Keratinocyte (primary cell): ENCODE results near the gene OR2T35. TPM values are rescaled to one million over a fixed set of nuclear protein-coding genes. Genes with fewer than 3 reads are reported as not detected.

Experiments
- DNase-seq: peaks from one replicate; pipeline ENCODE4 v3.0.0-alpha.2; 2011; ENCODE audit warnings: low read depth, missing footprints, low spot score
- FAIRE-seq: peaks from 2 replicates; lab custom pipeline; 2011; peaks lifted over from hg19 to GRCh38; lab: Jason Lieb, UNC
- H2AFZ ChIP-seq: 2 replicates; pipeline ENCODE4 v1.6.0; 2012; ENCODE audit warnings: low read length, control low read depth, inconsistent platforms; ENCODE audit not compliant: control insufficient read depth
- H3K27ac ChIP-seq: 2 replicates; pipeline ENCODE4 v1.5.1; 2011; ENCODE audit warnings: low read length; ENCODE audit not compliant: control insufficient read depth, insufficient read depth
- H3K27me3 ChIP-seq: 3 replicates; pipeline ENCODE4 v1.6.0; 2011; ENCODE audit warnings: low read length; ENCODE audit not compliant: control insufficient read depth, insufficient read depth; ENCODE audit errors: extremely low read depth
- H3K36me3 ChIP-seq, 2 experiments: 2 replicates in 1 of 2; 3 replicates in 1 of 2; pipeline ENCODE4 v1.5.1; 2011; ENCODE audit warnings: low read length in 2 of 2, mild to moderate bottlenecking in 1 of 2; ENCODE audit not compliant: control insufficient read depth in 2 of 2, insufficient read depth in 2 of 2; ENCODE audit errors: extremely low read depth in 1 of 2
- H3K4me1 ChIP-seq: 3 replicates; pipeline ENCODE4 v1.5.1; 2011; ENCODE audit warnings: low read length; ENCODE audit not compliant: control insufficient read depth, insufficient read depth; ENCODE audit errors: extremely low read depth
- H3K4me2 ChIP-seq: 3 replicates; pipeline ENCODE4 v1.6.0; 2011; ENCODE audit warnings: low read depth, low read length; ENCODE audit not compliant: control insufficient read depth, insufficient read depth; ENCODE audit errors: extremely low read depth
- H3K4me3 ChIP-seq, 3 experiments: fragments of 200-600 bp in 1 of 3; sonication (generic) in 1 of 3; 2 replicates in 2 of 3; 3 replicates in 1 of 3; pipeline ENCODE4 v1.5.1; 2011 to 2016; ENCODE audit warnings: low read length in 3 of 3, mild to moderate bottlenecking in 3 of 3, control low read depth in 2 of 3, inconsistent platforms in 1 of 3, low read depth in 1 of 3, mixed read lengths in 1 of 3, mixed run types in 1 of 3, moderate library complexity in 1 of 3; ENCODE audit not compliant: control insufficient read depth in 2 of 3, insufficient read depth in 2 of 3; ENCODE audit errors: extremely low read depth in 1 of 3
- H3K79me2 ChIP-seq: 2 replicates; pipeline ENCODE4 v1.6.0; 2012; ENCODE audit warnings: low read length; ENCODE audit not compliant: control insufficient read depth, insufficient read depth
- H3K9ac ChIP-seq: 3 replicates; pipeline ENCODE4 v1.6.0; 2011; ENCODE audit warnings: low read length; ENCODE audit not compliant: control insufficient read depth, insufficient read depth; ENCODE audit errors: extremely low read depth
- H3K9me1 ChIP-seq: 3 replicates; pipeline ENCODE4 v1.6.0; 2011; ENCODE audit warnings: low read length; ENCODE audit not compliant: control insufficient read depth, insufficient read depth; ENCODE audit errors: extremely low read depth
- H3K9me3 ChIP-seq: 2 replicates; pipeline ENCODE4 v1.5.1; 2012; ENCODE audit warnings: low read depth, low read length; ENCODE audit not compliant: control insufficient read depth
- H4K20me1 ChIP-seq: 3 replicates; pipeline ENCODE4 v1.6.0; 2011; ENCODE audit warnings: low read length; ENCODE audit not compliant: control insufficient read depth, insufficient read depth; ENCODE audit errors: extremely low read depth
- CTCF ChIP-seq, 3 experiments: IDR thresholded peaks in 1 of 3; conservative IDR thresholded peaks in 1 of 3; optimal IDR thresholded peaks in 1 of 3; 2 replicates in 2 of 3; 3 replicates in 1 of 3; pipeline versions ENCODE3 to v1.5.1; 2011; ENCODE audit warnings: low read length in 3 of 3, mild to moderate bottlenecking in 3 of 3, moderate library complexity in 2 of 3, control low read depth in 1 of 3, inconsistent platforms in 1 of 3; ENCODE audit not compliant: insufficient read depth in 2 of 3; ENCODE audit errors: extremely low read depth in 1 of 3
- EZH2 ChIP-seq: IDR thresholded peaks from one replicate; pipeline ENCODE4 v1.6.1; 2012; ENCODE audit warnings: inconsistent platforms, mild to moderate bottlenecking, low read length, moderate library complexity
- dilution Hi-C: fragments of 300-500 bp; cut with MboI; formaldehyde crosslinking; loops from one replicate; pipeline ENCODE4 v1.7.0; 2020; ENCODE audit warnings: low sequenced_read_pairs; ENCODE audit not compliant: extremely low pct_ligation_motif_present
- polyA plus RNA-seq, 5 experiments: library from polyadenylated mRNA; depleted of rRNA in 3 of 5; stranded (reverse) in 3 of 5; stranded (forward) in 1 of 5; unstranded in 1 of 5; fragments of >200 nt; gene quantifications; 1 replicate in 1 of 5; 2 replicates in 3 of 5; 3 replicates in 1 of 5; pipeline versions ENCODE4 v1.2.1 to v1.2.3, GENCODE V29; 2011 to 2012; ENCODE audit warnings: missing spikeins in 2 of 5, low read depth in 1 of 5, low replicate concordance in 1 of 5

OR2T35 gene
- polyA plus RNA-seq, 1 donor (not counting 4 experiments of a cell fraction or from before 2014, with no cell fraction given) = not detected

DNA sequence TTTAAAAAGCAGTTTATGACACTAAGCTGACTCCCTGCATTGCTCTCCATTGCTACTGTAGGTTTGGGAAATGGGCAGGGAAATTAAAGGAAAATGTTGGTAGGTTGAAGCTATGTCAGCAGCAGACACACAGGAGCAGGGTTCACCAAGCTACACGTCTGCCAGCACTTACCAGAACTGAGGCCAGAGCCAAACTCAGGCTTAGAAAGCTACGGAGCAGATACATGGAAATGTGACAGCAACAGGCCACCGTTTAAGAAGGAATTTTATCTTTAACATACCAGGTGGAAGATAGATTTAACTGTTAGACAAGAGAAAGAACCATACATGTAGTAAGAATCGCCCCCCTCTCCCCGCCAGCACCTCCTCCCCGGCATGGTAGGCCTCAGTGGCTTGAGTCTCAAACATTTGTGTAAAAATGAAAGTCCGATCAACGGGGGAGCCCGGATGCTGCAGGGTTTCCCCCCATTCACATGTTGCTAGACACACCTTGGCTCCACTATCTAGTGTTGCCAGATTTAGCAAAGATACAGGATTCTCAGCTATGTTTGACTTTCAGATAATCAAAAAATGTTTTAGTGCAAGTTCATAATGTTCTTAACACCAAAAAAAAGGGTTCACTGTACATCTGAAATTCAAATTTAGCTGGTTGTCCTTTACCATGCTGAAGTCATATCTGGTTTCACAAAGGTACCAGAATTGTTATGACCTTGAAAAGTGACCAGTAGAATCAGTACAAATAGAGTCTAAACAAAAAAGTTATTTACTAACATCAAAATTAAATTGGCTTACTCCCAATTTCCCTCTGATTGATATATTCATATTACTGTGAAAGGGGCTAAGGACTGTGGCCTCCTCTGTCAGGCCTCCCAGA is 16.9 kb downstream of the OR2T35 start:
- Histone ChIP-seq H3K4me3 (no peak overlapping the region), H3K27ac (no peak overlapping the region), H3K27me3 (no peaks in the 10 kb centered on the region), H3K4me1 (no peaks in the 10 kb centered on the region), H2AFZ (no peak overlapping the region), H3K9me1 (no peaks in the 10 kb centered on the region), H4K20me1 (no peaks in the 10 kb centered on the region), H3K79me2 (no peaks in the 10 kb centered on the region), H3K9me3 (no peaks in the 10 kb centered on the region), H3K36me3 (no peaks in the 10 kb centered on the region), H3K9ac (no peak overlapping the region), H3K4me2 (no peak overlapping the region)
- DNase-seq (no peak), FAIRE-seq (no peak)
- dilution Hi-C loops = no loop called here
- TF ChIP-seq CTCF (optimal IDR thresholded peaks at IDR 0.05 in 1 of 3, IDR thresholded peaks at IDR 0.05 in 1 of 3, conservative IDR thresholded peaks at IDR 0.05 in 1 of 3; ENCODE audit: extremely low read depth in 1 of 3, insufficient read depth in 2 of 3, low read length in 3 of 3) = no peak
- TF ChIP-seq EZH2 = no peak

DNA sequence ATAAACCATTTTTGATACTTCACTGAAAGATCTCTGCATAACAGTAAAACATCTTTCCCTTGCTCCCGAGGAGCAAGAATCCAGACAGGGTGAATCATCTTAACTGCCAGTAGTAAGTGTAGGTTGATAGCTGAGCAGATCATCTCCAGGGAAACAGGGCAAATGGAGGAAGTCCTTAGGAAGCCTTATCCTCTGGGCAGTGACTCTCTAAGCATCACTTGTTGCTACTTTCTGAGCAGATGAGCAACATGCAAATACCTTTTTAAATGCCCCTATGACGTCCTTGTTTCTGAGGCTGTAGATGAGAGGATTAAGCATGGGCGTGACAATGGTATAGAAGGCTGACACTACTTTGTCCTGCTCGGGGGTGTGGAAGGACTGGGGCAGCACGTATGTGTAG is 19.1 kb downstream of the OR2T35 start:
- Histone ChIP-seq H3K9me3 (no peaks in the 10 kb centered on the region), H3K9me1 (no peaks in the 10 kb centered on the region), H2AFZ (no peak overlapping the region), H3K36me3 (no peaks in the 10 kb centered on the region), H3K4me1 (no peaks in the 10 kb centered on the region), H3K4me2 (no peak overlapping the region), H4K20me1 (no peaks in the 10 kb centered on the region), H3K4me3 (no peak overlapping the region), H3K79me2 (no peaks in the 10 kb centered on the region), H3K9ac (no peak overlapping the region), H3K27ac (no peak overlapping the region), H3K27me3 (no peaks in the 10 kb centered on the region)
- no peak for DNase-seq
- TF ChIP-seq EZH2 = no peak
- TF ChIP-seq CTCF (optimal IDR thresholded peaks at IDR 0.05 in 1 of 3, IDR thresholded peaks at IDR 0.05 in 1 of 3, conservative IDR thresholded peaks at IDR 0.05 in 1 of 3; ENCODE audit: extremely low read depth in 1 of 3, insufficient read depth in 2 of 3, low read length in 3 of 3) = no peak
- dilution Hi-C loops = no loop called here
- FAIRE-seq = no peak
